Nucleus accumbens (tissue), 56 donors: Measurements from ENCODE around the gene C1orf174.
A peak's percentile ranks its signal among the peaks of the same experiment; 100 is the strongest.

Experiments used
- DNase-seq, 56 donors: peaks; one replicate each; lab custom pipeline; 2025; lab: John Stamatoyannopoulos, UW

Gene C1orf174

DNA sequence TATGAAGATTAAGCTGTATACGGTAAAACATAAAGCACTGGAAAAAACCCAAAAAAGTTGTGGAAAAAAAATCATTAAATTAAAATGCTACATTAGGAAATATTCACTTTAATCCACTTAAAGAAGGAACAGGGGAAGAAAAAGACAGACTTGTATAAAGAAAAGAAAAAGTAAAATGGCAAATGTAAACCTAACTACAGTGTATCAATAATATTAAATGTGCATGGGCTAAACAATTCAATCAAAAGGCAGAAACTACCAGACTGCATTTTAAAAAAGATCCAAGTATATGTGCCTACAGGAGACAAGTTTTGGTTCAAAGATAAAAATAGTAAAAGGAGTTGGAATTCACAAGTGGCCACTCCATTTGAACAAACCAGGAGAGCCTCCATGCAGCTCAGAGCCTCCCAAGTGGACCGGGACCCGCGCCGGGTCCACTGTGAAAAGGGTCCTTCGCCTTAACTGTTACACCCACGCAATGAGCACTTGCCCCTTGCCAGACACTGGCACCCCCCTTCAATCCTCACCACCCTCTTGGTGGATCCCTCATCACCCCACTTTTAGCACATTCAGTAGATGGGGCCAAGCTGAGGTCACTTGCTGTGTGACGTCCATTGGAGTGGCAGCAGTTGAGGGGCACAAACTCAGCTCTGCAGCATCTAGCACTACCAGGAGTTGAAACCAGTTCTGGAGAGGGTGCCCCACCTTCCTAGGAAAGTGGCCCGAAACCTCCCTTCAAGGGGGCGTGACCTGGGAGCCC lies 898 bp downstream of the C1orf174 start:
- DNase-seq: no peak

DNA sequence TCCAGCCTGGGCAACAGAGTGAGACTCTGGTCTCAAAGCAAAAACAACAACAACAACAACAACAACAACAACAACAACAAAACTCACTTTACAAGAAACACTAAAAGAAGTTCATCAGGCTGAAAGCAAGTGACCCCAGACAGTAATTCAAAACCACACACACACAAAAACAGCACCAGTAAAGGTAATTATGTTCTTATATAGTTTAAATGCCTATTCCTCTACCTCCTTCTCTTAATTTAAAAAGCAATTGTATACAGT lies 1.7 kb downstream of the C1orf174 start:
- DNase-seq: no peak

DNA sequence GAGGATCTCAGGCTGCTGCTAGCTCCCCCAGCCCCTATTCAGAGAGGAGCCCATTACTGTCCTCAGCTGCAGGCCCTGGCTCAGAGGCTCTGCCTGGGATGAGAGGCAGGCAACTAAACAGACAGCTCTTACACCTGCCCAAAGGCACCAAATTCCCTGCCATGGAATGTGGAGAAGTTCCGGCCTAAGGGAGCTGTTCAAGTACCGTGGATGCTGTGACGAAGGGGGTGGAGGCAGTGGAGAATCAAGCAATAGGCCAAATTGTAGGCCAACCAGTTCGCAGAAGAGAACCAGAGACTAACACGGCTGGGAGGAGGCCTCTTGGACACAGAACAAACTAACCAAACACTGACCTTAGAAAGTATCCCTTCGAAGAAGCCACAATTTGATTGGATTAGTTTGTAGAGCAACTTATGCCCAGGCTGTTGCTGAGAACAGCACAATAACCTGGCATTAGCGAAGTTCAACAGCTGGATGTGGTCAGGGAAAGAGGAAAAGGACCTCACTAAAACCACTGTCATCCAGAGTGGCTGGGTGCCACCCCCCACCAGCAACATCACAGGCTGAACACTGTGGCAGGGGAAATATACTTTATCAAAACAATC lies 3.6 kb downstream of the C1orf174 start:
- DNase-seq: no peak

DNA sequence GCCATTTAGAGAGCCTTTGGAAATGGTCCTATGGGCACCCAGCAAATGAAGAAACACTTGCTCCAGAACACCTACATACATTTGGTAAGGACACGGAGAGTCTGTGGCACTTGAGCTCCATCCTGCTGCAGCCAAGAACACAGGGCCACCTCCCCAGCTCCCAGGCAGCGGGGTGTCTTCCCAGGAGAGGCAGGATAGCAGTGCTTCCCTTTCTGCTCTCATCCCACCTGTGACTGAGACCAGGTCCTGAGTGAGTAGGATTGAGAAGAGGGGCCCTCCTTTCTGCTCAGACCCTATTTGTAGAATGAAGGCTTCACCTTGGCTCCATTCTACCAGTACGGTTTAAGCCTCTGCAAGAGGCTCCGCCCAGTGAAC lies 4.1 kb downstream of the C1orf174 start:
- no peak for DNase-seq

DNA sequence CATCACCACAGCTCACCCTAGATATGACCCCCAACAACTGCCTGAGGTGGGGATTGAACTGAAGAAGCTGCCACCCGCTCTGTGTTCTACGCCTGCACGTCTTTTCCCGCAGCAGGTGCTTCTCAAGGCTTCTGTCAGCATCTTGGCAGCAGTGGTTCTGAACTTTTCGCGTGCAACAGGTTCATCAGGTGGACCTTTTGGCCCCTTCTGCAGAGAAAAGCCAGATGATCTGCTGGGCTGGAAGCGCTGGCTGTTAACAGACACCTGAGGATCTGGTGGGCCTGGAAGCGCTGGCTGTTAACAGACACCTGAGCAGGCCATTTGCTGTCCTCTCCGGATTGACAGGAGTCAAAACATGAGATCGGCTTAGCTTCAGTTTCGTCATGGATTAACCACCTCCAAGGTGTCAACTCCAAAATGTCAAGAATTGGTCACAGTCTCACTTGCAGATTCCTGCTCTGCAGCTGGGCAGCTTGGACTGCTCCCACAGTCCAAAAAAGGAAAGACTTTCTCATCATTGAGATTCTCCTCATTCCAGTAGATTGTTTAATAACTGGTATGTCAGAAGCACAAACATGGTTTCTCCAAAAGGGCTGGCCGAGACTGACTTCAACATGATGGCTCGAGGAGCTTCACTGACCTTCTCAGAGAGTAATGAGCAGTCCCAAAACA lies 4.7 kb downstream of the C1orf174 start:
- no peak for DNase-seq

DNA sequence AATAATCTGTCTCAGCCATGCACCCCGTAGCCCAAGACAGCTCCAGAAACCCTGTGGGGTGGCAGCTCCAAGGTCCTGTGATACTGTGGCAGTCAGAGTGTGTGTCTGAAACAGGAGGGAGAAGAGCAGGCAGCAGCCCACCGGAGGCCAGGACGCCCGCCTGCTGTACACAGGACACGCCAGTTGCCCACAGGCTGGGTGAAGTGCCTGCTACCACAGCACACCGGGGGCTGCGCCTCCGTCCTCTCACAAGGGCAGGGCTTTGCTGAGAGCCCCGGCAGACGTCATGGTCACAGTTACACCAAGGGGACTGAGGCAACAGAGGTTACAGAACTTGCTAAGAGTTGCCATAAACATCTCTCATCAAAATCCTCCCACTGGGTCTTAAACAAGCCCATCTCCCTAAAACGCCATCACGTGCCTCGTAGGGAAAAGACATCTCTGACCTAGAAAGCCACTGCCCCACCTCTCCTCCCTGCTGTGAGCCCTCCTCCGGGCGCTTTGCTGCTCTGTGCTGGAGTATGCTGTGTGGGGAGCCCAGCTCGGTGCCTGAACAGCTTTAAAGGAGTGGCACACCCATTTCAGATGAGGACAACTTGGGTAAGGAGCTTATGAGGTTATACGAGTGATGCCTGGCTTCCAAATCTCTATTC lies 5.3 kb downstream of the C1orf174 start:
- DNase-seq: no peak

DNA sequence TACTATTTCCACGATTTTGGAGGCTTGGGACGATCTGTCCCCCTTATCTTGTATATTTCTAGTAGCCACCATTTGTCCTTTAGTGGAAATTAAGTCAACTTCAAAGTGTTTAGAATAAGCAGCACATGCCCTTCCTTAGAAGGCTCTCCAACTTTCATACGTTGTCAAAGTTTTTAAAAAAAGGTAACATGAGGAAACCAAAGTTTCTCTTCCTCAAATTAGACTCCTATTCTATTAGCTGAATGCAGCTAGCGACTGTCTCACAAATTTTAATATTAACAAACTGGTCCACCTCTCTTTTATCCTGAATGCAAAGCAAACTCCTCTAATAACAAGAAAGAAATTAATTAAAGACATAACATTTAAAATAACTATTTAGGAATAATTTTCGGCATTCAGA lies 6.9 kb downstream of the C1orf174 start:
- DNase-seq: no peak

DNA sequence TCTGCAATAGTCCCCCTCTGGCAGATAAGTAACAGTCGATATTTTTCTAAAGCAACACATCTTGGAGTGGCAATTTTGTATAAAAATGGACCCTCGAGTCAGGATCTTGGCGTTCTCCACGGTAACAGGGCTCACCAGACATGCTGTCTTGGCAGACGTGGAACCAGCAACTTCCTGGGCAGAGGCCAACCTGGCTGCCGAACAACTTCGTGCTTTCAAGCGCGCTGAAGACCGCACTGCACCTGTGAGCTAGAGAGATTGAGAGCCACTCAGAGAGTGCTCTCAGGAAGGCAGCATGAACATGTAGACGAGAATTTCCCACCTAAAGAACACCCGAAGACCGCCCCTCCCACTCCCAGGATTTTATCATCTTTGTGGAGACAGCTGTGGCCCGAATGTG lies 7.3 kb downstream of the C1orf174 start:
- DNase-seq: peak in 4 of 56 donors; percentile 11 to 21 (median 19)

DNA sequence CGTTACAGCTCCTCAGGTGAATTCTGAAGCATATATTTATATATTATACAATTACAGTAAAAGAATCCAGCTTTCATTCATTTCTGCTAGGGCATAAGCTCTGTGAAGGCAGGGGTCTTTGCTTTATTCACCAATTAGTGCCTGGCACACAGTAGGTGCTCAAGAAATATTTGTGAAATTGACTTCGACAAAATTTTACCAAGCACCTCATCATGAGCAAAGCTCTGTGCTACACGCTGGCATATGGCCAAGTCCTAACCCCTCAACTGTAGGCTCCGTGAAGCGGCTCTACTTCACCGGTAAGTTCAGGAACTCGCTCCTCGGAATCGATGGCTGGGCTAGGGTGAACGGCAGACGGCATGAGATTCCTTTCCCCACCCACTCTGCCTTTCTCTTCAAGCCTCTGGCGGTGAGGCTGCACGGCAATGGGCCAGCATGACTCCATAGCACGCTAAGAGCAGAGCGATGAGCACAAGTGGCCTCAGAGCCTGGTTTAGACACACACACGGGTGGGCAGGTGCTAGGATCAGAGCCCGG lies 8.7 kb downstream of the C1orf174 start:
- no peak for DNase-seq

DNA sequence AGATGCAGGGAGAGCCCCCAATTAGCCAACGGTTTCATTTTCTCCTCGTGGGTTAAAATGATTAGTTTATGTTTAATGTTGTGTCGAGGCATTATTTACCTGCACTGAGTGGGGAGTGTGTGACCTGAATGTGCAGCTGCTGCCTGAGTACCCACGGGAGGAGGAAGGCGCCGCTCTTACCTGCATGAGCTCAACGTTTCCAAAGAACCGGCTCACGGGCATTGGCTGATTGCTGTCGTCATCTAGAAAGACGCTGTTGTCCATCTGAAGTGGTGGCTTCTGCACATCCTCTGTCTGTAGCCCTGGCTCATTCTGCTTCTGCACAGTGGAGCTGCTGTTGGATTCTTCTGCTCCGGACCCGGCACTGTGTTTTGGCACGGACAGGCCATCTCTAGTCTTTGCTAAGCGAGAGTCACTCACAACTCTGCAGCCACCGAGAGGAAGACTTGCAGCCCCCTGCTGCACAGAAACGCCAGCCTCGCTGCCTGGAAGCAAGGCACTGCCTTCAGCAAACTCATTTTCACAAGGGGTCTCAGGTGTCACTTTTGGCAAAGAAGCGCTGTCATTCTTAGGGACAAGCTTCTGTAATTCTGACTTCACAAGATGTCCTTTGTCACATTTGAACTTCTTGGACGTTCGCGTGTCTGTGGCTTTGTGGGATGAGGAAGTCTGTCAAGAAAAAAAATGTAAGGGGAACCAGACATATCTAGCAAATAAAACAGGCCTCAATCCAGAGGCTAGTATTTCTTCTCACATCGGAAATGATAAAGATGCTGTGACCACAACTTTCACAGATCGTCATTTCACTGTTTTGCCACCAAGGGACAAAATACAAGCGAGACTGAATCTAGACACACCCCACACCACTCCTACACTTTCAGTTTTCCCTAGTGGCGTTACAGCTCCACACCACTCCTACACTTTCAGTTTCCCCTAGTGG lies 9.4 kb downstream of the C1orf174 start:
- peak in 1 of 56 donors; percentile 8 for DNase-seq

DNA sequence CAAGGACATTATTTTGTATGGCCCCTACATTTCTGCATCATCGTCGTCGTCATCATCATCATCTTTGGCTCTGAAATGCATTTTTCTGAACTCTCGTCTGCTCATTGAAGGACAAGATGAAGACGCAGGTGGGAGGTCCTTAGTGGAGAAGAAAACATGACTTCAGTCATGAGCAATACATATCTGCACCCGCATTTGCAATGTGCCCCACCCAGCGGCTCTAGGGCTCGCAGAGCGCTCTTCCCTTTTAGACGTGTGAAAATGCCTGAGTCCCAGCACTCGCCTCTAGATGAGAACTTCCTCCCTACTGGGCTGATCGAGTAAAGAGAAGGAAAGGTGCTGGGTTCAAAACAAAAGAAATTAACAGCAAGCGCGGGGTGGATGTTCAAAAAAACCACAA lies 10.1 kb downstream of the C1orf174 start:
- no peak for DNase-seq

DNA sequence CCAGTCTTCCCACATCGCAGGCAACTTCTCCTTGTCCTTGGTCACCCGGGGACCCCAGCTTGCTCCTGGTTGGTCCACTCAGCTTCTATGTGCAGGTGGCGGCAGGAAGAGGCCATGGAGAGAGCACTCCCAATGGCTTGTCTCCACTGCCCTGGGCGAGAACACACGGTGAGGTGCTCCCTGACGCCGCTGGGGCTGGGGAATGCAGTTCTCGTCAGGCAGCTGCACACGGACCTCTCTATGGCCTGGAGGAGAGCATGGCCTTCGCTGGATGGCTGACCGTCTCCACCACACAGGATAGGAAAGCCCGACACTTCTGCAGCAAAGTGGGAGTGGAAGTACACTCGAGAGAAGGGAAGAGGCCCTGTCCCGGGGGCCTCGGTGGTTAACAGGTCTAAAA lies 11.8 kb downstream of the C1orf174 start:
- DNase-seq: no peak

DNA sequence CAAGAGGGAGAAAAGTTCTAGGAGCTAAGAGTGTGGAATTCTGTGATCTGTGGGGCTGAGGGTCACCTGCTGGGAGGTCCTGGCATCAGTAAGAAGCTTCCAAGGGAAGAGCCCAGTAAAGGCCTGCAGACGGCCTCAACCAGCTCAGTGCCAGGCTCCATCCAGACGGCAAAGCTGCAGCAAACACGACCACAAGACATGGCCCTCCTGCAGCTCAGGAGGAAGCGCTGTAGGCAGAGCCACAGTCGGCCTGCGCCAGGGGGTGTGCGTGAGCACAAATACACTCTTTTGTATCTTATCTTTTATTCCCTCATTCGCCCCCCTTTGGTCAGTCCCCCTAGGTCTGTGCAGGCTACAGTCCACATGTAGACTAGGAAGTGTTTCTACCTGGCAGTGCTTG lies 13.4 kb downstream of the C1orf174 start:
- DNase-seq: no peak

DNA sequence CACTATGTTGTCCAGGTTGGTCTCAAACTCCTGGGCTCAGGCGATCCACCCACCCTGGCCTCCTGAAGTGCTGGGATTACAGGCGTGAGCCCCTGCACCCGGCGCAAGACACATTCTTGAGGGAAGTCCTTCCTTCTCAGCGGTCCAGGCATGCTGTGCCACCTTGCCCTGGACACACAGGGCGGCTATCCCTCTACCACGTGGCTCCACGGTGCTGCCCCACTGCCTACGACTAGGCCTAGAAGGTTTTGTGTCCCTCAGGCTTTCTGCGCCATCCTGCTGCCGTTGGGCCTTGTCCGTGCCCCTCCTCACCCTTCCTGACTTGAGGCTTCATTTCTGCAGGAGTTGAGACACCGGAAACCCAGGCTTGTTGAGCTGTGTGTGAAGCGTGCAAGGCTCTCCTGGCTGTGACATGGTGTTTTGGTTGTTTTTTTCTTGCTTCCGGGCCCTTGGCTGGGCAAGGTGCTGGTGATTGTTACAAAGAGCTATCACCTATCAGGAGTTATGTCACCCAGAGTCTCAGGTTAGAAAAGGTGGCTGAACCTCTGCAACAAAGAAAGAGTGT lies 13.9 kb downstream of the C1orf174 start:
- no peak for DNase-seq

DNA sequence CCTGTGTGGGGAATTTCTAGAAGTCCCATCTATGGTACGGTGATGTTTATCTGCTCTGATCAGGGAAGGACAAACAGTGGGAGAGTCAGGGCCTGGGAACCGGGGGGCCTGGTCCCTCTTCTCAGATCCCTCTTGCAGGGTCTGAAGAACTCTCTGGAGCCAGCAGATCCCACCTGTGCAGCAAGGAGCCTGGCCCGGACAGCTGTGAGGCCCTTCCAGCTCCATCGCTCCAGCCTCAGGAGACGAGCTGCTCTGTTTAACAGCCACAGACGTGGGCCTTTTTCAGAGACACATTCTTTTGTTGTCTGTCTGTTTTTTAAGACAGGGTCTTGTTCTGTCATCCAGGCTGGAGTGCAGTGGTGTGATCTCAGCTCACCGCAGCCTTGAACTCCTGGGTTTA lies 14.5 kb downstream of the C1orf174 start:
- DNase-seq: no peak

DNA sequence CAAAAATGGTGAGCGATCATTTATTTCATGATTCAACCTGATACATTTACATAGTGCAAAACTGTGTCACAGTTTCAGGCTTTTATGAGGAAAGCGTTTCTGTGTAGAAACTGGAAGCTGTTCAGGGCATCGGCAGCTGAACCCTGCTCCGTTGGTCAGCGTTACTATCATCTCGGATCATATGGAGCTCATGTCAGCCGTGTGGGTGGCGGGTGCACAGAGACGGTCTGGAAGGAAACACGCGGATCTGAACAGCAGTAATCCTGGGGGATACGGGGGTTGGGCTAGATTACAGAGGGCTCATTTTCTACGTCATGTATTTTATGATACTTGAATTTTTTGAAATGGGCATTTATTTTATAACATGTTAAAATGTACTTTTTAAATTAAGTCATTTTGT lies 15.1 kb downstream of the C1orf174 start:
- DNase-seq: peak in 1 of 56 donors; percentile 7

DNA sequence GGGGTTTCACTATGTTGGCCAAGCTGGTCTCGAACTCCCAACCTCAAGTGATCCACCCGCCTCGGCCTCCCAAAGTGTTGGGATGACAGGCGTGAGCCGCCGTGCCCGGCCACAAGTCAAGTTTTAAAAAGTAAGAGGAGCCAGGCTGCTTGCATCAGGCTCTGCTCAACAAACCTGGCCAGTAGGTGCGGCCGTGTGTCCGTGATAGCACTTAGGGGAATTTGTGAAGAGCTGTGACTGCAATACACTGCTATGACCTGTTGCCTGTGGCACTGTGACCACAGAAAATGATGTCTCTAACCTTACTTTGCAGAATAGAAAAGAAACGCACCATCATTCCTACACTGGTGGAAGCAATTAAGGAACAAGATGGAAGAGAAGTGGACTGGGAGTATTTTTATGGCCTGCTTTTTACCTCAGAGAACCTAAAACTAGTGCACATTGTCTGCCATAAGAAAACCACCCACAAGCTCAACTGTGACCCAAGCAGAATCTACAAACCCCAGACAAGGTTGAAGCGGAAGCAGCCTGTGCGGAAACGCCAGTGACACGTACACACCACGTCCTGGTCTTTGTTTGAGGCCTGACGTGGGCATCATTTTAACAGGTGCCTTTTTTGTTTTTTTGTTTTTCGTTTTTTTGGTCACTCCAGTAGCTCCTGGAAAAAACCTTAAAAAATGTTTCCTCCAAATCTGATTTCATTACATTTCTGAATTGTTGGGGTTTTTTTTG lies 16.7 kb downstream of the C1orf174 start:
- no peak for DNase-seq

DNA sequence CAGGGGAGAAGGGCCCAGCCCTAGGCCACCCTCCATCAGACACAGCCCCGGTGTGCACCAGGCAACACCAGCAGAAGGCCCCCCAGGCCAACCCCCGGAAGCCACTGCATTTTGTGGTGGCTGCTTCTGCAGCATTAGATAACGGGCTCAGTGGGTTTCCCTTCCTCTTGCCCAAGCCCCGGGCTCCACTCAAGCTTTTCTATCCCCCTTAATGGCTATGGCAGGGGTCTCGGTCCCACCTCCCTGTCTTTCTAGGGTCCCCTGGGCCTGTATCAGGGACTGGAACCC lies 18.9 kb downstream of the C1orf174 start:
- DNase-seq: no peak

DNA sequence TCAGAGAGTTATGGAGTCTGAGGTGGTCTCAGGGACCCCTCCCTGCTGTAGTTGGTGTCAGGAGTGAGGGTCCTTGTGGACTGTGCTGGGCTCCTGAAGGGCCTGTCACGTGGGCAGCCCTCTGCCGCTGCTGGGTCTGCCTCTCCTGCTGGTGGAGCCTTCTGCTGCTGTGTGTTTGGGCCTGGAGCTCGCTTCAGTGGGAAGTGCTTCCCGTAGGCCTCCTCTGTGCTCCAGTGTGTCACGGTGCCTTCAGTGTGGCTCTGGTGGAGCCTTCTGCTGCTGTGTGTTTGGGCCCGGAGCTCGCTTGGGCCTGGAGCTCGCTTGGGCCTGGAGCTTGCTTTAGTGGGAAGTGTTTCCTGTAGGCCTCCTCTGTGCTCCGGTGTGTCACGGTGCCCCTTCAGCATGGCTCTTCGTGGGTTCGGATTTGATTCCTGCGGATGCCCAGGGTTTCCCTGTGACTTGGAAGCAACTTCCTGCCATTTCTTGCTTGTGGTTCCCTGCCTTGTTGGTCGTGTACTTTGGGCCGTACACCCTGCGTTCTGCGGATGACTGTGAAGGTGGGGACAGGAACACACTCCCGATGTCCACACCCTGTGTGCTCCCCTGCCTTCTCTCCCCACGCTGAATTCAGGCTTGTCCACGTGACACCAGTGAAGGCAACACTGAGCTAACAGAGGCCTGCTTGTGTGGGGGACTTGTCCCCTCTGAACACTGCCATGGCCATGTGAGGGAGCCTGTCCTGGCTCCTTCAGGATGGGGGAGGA lies 19.5 kb downstream of the C1orf174 start:
- no peak for DNase-seq
